ENCODE results near the gene BDP1.
"Not testable (repeated sequence)": the region's sequence is repeated elsewhere in the genome, so short reads cannot be mapped to it uniquely, and the experiment has no call there.

- not testable (repeated sequence) for TF ChIP-seq CTCF (conservative IDR thresholded peaks at IDR 0.05); ZFX (IDR thresholded peaks at IDR 0.05)
These were observed 96.1 kb downstream of the BDP1 start for GRCh38 chr5:71551582-71551981.

Measured in C4-2B (cell line).